Dendritic cell treated with granulocyte-macrophage colony-stimulating factor and Interleukin-4, amounts not matched to agents 40 ng/mL and 50 ng/mL, for 4 days (primary cell): ENCODE measurements around the gene NEDD4L.
"Not testable (repeated sequence)": the region's sequence is repeated elsewhere in the genome, so short reads cannot be mapped to it uniquely, and the experiment has no call there.

ENCODE experiments used
- H3K27ac Mint-ChIP-seq: one replicate; pipeline ENCODE4 v1.8.0; 2022; ENCODE audit warnings: mild to moderate bottlenecking, mixed read lengths
- H3K27me3 Mint-ChIP-seq: one replicate; pipeline ENCODE4 v1.8.0; 2022; ENCODE audit warnings: mild to moderate bottlenecking, mixed read lengths
- H3K36me3 Mint-ChIP-seq: one replicate; pipeline ENCODE4 v1.8.0; 2022; ENCODE audit warnings: low read depth, mixed read lengths
- H3K4me1 Mint-ChIP-seq: one replicate; pipeline ENCODE4 v1.8.0; 2022; ENCODE audit warnings: low read depth, mixed read lengths
- H3K4me3 Mint-ChIP-seq: one replicate; pipeline ENCODE4 v1.8.0; 2022; ENCODE audit warnings: mild to moderate bottlenecking, moderate library complexity, mixed read lengths
- H3K9me3 Mint-ChIP-seq: one replicate; pipeline ENCODE4 v1.8.0; 2022; ENCODE audit warnings: mixed read lengths
- intact Hi-C: fragments of 100-400 bp; cut with micrococcal nuclease; formaldehyde crosslinking; loops from one replicate; pipeline ENCODE4 v1.15.0; 2022

The NEDD4L gene

DNA sequence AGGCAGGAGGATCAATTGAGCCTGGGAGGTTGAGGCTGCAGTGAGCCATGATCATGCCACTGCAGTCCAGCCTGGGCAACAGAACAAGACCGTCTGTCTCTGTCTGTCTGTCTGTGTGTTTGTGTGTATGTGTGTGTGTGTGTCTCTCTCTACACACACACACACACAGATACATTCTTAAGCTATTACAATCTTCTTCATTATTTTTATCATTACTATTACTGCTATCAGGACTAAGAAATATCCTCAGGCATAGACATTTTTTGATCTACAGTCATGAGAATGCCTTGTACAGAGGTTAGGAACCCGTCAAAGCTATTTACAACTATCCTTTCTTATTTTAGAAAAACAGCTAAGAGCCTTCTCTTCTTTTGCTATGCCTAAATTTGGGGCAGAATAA lies 207.4 kb downstream of the NEDD4L start:
- intact Hi-C loops: no loop called here
- no peaks in the 10 kb centered on the region for H3K27me3 Mint-ChIP-seq
- peaks cover 29% of the 10 kb centered on the region for H3K36me3 Mint-ChIP-seq
- no peak overlapping the region for H3K27ac Mint-ChIP-seq
- no peaks in the 10 kb centered on the region for H3K4me1 Mint-ChIP-seq
- no peak overlapping the region for H3K4me3 Mint-ChIP-seq
- no peaks in the 10 kb centered on the region for H3K9me3 Mint-ChIP-seq

DNA sequence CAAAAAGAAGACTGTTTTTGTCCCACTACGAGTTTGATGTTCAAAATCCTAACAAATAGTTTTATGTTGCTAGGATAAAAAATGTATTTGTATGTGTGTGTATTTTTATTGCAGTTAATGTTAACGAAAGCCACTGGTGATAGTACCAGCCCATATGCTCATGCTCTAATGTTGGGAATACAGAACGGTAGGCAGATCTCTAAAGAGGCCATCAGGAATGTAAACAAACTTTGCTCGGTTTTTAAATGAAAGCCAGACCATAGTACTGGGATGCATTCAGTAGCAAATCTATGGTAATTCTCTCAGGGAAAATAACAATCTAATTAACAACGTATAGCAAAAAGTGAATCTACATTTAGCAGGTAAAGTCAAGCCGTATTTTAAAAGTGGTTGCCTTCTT lies 208.1 kb downstream of the NEDD4L start:
- no peaks in the 10 kb centered on the region for H3K27me3 Mint-ChIP-seq
- H3K4me1 Mint-ChIP-seq: no peaks in the 10 kb centered on the region
- H3K36me3 Mint-ChIP-seq: peaks cover 33% of the 10 kb centered on the region
- intact Hi-C loops: no loop called here
- H3K27ac Mint-ChIP-seq: no peak overlapping the region
- no peak overlapping the region for H3K4me3 Mint-ChIP-seq
- no peaks in the 10 kb centered on the region for H3K9me3 Mint-ChIP-seq

DNA sequence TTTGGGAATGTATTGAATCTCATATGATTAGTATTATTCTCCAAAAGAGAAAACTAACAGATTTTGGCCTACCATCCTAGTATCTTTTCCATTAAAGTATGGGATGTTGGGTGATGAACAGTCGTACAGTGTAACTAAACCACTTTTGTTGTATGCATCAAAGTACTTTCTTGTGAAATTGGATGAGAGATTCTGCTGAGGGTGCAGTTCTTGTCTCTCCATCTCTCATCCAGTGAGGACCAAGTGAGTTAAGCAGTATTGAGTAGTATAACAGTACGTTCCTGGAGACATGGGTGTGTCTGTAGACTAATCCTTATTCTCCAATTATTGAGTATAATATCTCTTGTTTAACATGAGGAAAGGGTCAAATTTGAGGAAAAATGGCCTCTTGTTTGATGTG lies 209.3 kb downstream of the NEDD4L start:
- no peak overlapping the region for H3K27ac Mint-ChIP-seq
- intact Hi-C loops: no loop called here
- H3K36me3 Mint-ChIP-seq: peaks cover 27% of the 10 kb centered on the region
- H3K4me3 Mint-ChIP-seq: no peak overlapping the region
- no peaks in the 10 kb centered on the region for H3K9me3 Mint-ChIP-seq
- no peaks in the 10 kb centered on the region for H3K4me1 Mint-ChIP-seq
- no peaks in the 10 kb centered on the region for H3K27me3 Mint-ChIP-seq

DNA sequence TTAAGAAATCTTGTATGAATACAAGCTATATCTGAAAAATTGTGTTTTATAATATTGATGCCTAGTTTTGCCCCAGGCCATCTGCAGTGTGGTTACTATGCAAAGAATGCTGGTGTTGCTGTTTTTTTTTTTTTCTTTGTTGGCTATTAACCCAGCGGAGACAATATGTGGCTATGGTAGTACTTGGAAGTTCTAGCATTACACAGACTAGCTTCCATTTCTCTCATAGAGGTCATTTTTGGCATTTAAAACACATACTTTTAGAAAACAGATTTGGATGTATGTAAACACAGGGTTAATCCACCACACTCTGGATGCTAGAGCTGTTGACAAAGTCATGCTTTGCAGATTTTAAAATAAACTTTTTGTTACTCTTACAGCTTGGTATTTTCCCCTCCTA lies 209.8 kb downstream of the NEDD4L start:
- no peaks in the 10 kb centered on the region for H3K9me3 Mint-ChIP-seq
- no peak overlapping the region for H3K27ac Mint-ChIP-seq
- intact Hi-C loops: no loop called here
- H3K4me1 Mint-ChIP-seq: no peaks in the 10 kb centered on the region
- peaks cover 27% of the 10 kb centered on the region for H3K36me3 Mint-ChIP-seq
- H3K27me3 Mint-ChIP-seq: no peaks in the 10 kb centered on the region
- no peak overlapping the region for H3K4me3 Mint-ChIP-seq

DNA sequence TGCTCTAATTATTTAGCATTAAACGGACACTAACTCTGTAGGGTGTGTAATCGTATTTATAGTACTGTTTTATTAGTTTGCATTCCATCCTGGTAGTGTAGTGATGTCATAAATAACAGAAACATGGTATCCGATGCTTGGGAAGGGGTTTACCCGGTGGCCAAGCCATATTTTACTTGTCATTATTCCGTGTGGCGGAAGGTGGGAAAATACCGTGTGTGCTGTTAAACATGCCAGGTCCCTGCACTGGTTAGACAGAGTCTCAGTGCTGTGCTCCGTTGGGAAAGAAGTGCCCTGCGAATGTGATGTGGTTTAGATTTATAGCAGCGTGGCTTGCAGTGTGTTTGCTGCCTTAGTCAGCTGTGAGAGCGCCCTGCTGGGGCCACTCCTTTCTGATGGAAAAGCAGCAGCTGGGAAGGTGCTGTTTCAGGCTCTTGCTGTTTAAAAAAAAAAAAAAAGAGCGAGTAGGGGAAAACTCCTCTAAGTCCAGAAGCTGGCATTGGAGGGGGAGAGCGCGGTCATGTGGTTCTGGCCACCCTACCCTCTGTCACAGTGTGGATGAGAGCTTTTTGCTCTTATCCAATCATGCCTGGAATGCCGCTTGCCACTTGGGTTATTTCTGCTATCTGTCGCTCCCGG lies 211.0 kb downstream of the NEDD4L start:
- peaks cover 27% of the 10 kb centered on the region for H3K36me3 Mint-ChIP-seq
- no peak overlapping the region for H3K4me3 Mint-ChIP-seq
- no peaks in the 10 kb centered on the region for H3K9me3 Mint-ChIP-seq
- no peak overlapping the region for H3K27ac Mint-ChIP-seq
- intact Hi-C loops: no loop called here
- H3K4me1 Mint-ChIP-seq: no peaks in the 10 kb centered on the region
- H3K27me3 Mint-ChIP-seq: no peaks in the 10 kb centered on the region

DNA sequence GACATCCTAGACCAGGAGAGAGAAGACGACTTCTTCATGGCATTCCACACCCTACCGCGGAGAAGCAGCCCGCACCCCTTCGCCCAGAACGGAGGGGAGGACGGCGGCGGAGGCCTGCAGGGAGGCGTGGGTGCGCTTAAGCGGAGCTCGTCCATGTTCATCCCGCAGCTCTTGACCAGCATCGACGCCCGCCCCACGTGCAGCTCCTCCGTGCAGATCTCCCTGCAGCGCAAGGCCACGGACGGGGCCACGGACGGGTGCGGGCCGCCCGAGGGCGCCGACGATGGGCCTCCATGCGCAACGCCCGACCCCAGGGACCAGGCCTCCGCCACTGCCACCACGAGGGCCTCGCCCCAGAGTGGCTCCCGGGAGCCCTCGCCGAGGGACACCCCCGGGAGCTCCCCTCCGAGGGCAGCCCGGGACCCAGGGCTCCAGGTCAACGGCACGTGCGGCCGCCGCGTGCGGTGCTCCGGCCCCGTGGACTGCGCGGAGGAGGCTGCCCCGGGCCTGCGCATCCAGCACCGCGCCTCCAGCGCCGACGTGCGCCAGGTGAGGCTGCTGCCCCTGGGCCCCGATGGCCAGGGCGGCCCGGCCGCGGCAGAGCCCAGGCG lies 211.8 kb downstream of the NEDD4L start:
- Mint-ChIP-seq H3K4me1 (no peaks in the 10 kb centered on the region), H3K27me3 (no peaks in the 10 kb centered on the region)
- intact Hi-C loops: no loop called here

DNA sequence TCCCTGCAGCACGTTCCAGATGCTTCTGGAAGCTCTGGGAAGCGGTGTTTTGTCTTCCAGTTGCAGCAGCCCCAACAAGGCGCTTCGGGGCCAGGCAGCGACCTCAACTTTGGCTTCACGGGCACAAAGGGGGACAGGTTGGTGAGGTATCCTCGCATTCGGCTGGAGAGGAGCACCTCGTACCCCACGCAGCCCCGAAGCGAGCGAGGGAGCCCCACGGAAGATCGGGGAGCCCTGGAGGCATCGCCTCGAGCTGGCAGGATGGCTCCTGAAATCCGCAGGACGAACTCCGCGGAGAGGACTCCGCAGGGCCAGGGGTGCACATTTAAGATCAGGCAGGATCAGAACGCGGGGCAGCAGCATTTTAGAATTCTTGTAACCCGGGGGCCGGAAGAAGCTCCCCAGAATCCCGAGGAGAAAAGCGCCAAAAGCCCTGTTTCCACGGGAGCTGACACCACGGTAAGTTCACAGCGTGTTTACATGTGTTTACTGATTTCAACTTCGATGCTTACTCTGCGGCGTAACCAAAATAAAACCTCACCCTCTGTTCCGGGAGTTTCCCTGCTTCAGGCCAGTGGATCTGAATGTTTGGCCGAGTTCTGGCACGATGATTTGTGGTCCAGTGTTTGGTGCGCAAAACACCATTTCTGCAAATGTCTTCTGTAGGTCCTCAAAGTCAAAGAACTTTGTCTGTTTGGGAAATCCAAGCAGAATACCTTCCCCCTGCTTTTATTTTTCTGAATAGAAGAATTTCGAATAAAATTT lies 212.5 kb downstream of the NEDD4L start:
- no peaks in the 10 kb centered on the region for H3K27me3 Mint-ChIP-seq
- H3K9me3 Mint-ChIP-seq: no peaks in the 10 kb centered on the region
- no peak overlapping the region for H3K27ac Mint-ChIP-seq
- H3K36me3 Mint-ChIP-seq: peaks cover 27% of the 10 kb centered on the region
- no peaks in the 10 kb centered on the region for H3K4me1 Mint-ChIP-seq
- H3K4me3 Mint-ChIP-seq: no peak overlapping the region
- intact Hi-C loops: no loop called here

More for the DNA sequence above, 211.8 kb downstream of the NEDD4L start:
- H3K4me3 Mint-ChIP-seq: no peak overlapping the region
- peaks cover 27% of the 10 kb centered on the region for H3K36me3 Mint-ChIP-seq
- no peak overlapping the region for H3K27ac Mint-ChIP-seq
- no peaks in the 10 kb centered on the region for H3K9me3 Mint-ChIP-seq

DNA sequence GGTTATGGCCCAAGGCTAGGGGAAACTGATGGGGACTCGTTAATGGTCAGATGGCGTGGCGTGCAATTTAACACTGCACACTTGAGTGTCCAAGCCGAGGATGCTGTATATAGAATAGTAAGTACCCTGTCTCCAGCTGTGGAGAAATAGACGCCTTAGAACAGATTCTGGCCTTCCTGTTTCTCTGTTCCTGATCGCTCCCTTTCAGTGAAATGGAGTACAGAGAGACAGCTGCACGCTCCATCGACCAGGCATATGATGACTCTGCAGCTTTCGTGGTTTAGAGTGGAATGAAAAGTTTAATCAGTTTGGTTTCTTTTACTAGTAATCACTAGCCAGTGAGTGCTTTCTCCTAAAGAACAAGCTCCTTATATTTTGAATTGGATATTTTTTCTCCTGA lies 213.4 kb downstream of the NEDD4L start:
- Mint-ChIP-seq H3K9me3 (no peaks in the 10 kb centered on the region), H3K4me1 (no peaks in the 10 kb centered on the region), H3K4me3 (no peak overlapping the region), H3K36me3 (peaks cover 27% of the 10 kb centered on the region), H3K27ac (no peak overlapping the region), H3K27me3 (no peaks in the 10 kb centered on the region)
- intact Hi-C loops: no loop called here

DNA sequence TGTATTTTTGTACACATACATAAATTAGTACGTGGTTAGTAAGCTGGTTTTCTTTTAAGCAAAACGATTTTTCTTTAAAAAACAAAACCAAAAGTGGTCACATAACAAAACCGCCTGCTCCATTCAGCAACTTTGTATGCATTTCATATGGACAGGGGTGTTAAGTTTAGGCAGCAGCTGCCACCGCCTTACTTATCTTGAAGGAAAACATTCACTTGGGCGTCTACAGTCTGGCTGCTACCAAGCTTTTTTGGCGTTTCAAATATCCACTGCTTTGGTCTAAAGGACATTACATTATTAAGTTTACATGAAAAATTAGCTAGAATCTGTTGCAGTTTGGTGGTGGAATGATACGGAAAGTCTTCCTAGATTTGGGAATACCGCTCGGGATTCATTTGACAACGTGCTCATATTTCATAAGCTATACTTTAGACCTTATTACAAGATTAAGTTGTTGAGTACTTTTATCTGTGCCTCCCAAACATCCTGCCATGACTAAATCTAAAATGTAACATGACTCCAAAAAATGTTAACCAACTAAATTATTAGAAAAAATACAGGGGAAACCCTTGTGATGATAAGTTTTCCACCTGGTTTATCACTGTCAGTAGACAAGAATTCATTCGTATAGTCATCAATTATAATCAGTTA lies 214.8 kb downstream of the NEDD4L start:
- intact Hi-C loops: no loop called here
- Mint-ChIP-seq H3K27ac (no peak overlapping the region), H3K36me3 (peaks cover 27% of the 10 kb centered on the region), H3K4me1 (peaks cover 10% of the 10 kb centered on the region), H3K9me3 (no peaks in the 10 kb centered on the region), H3K27me3 (no peaks in the 10 kb centered on the region), H3K4me3 (no peak overlapping the region)

DNA sequence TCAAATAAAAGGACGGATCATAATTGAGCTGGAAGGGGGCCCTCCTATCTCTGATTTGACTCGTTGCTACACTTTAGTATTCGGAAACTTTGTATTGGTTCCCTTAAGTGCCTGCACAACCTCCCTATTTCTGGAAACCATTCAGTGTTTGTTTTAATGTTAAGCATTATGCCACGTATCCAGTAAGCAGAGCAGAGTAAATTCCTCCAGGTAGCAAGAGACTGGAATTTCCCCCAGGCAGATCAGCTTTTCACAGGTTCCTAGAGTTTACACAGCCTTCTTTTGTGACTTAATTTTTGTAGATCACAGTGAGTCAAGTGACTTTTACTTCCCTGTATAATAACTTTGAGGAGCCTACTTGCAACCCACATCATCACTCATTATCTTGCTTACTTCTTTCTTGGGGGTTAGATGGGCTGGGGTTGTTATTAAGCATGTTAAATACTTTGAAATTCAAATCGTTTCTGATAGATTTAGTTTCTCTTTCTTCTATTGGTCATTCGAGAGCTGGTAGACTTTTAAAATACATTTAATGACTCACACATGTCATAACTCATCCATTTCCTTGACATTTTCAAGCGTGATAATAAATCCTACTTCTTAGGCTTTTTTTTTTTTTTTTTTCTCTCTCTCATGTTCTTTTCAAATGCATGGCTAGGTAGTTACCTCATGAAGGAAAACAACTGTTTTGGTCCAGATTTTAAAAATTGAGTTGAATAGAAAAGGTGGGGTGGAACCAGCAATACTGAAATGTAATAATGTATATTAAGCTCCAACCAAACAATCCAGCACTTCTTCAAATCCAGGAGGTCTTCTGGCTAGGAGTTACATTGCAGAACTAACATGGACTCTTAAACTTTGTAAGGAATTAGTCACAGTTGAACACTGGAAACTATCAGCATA lies 219.3 kb downstream of the NEDD4L start:
- no peaks in the 10 kb centered on the region for H3K27me3 Mint-ChIP-seq
- peaks cover 10% of the 10 kb centered on the region for H3K4me1 Mint-ChIP-seq
- H3K9me3 Mint-ChIP-seq: no peaks in the 10 kb centered on the region
- H3K27ac Mint-ChIP-seq: no peak overlapping the region
- no peaks in the 10 kb centered on the region for H3K36me3 Mint-ChIP-seq
- H3K4me3 Mint-ChIP-seq: no peak overlapping the region
- intact Hi-C loops: no loop called here

DNA sequence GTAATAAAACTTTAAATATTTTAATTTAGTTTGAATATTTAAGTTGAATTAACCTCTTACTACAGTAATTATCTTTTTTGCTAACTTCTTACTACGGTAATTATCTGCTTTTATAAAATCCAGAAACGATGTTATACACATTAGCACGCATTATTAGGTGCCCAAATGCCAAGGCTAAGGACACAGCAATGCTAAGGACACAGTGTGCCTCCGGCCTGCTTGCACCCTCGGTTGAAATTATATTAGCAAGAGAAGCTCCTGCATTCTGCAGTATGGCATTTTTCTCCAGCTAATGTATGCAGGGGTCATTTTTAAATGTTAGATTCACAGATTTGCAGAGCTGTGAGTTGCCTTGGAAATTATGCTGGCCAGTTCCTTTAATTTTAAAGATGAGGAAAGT lies 220.0 kb downstream of the NEDD4L start:
- intact Hi-C loops: no loop called here
- Mint-ChIP-seq H3K4me1 (peaks cover 10% of the 10 kb centered on the region), H3K9me3 (no peaks in the 10 kb centered on the region), H3K27me3 (no peaks in the 10 kb centered on the region), H3K27ac (no peak overlapping the region), H3K36me3 (no peaks in the 10 kb centered on the region), H3K4me3 (no peak overlapping the region)

DNA sequence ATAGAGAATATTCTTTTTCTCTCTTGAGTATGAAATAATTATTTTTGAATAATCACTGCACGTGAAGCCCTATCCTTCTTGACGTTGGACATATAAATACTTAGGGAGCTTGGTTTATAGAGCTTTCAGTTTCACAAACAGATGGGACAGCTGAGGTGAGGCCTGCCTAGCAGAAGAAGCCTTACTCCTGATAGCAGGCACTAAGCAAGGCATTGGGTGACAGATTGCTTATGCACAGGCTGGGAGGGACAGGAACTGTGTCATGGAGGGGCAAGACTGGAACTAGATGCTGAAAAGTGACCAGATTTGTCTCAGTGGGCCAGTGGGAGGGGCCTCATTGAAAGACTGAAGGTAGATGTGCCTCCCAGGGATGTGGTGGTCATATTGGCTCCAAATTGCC lies 220.8 kb downstream of the NEDD4L start:
- intact Hi-C loops: no loop called here
- H3K27me3 Mint-ChIP-seq: no peaks in the 10 kb centered on the region
- H3K4me1 Mint-ChIP-seq: peaks cover 10% of the 10 kb centered on the region
- H3K9me3 Mint-ChIP-seq: no peaks in the 10 kb centered on the region
- H3K27ac Mint-ChIP-seq: no peak overlapping the region
- no peaks in the 10 kb centered on the region for H3K36me3 Mint-ChIP-seq
- H3K4me3 Mint-ChIP-seq: no peak overlapping the region

DNA sequence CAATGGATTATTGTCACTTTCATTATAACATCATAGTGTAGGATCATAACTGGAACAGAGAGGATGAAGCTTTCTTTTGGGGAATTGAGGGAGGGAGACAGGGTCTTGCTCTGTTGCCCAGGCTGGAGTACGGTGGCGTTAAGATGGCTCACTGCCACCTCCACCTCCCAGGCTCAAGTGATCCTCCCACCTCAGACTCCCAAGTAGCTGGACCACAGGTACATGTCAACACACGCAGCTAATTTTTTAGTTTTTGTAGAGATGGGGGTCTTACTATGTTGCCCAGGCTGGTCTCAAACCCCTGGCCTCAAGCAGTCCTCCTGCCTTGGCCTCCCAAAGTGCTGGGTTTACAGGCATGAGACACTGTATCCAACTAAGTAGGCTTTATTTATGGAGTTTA lies 221.5 kb downstream of the NEDD4L start:
- H3K36me3 Mint-ChIP-seq, H3K27me3 Mint-ChIP-seq, H3K9me3 Mint-ChIP-seq, intact Hi-C loops, H3K4me3 Mint-ChIP-seq, H3K27ac Mint-ChIP-seq, H3K4me1 Mint-ChIP-seq: not testable (repeated sequence)
